Liver (tissue), 9 donors: ENCODE results near the gene OR2G3. TPM values are rescaled to one million over a fixed set of nuclear protein-coding genes. Genes with fewer than 3 reads are reported as not detected.

ENCODE experiments used
- DNase-seq: peaks from one replicate; pipeline ENCODE4 v3.0.0-alpha.2; 2017; ENCODE audit warnings: low spot score
- H3K27ac ChIP-seq, 2 donors: one replicate each; pipeline ENCODE4 v1.7.0; 2013; ENCODE audit warnings: inconsistent platforms in 2 of 2, low read length in 2 of 2, control low read depth in 1 of 2, low read depth in 1 of 2, mild to moderate bottlenecking in 1 of 2
- H3K27me3 ChIP-seq, 4 donors: one replicate each; pipeline versions ENCODE4 v1.6.1 to v1.7.0; 2013; ENCODE audit warnings: low read length in 3 of 4, inconsistent platforms in 1 of 4, mild to moderate bottlenecking in 1 of 4, moderate library complexity in 1 of 4; ENCODE audit not compliant: control insufficient read depth in 4 of 4, insufficient read depth in 4 of 4
- H3K36me3 ChIP-seq, 4 donors: one replicate each; pipeline versions ENCODE4 v1.6.1 to v1.7.0; 2013; ENCODE audit warnings: low read length in 3 of 4, mild to moderate bottlenecking in 3 of 4, low read depth in 1 of 4, moderate library complexity in 1 of 4; ENCODE audit not compliant: control insufficient read depth in 4 of 4, insufficient read depth in 3 of 4
- H3K4me1 ChIP-seq, 4 donors: one replicate each; pipeline versions ENCODE4 v1.6.1 to v1.7.0; 2013; ENCODE audit warnings: low read length in 3 of 4, mild to moderate bottlenecking in 3 of 4, moderate library complexity in 1 of 4; ENCODE audit not compliant: control insufficient read depth in 4 of 4, insufficient read depth in 4 of 4
- H3K4me3 ChIP-seq, 3 donors: one replicate each; pipeline versions ENCODE4 v1.6.1 to v1.7.0; 2013; ENCODE audit warnings: low read length in 3 of 3, control low read depth in 1 of 3, low read depth in 1 of 3, mild to moderate bottlenecking in 1 of 3
- H3K9ac ChIP-seq, 2 donors: one replicate each; pipeline ENCODE4 v1.7.0; 2013; ENCODE audit warnings: low read length in 2 of 2, mild to moderate bottlenecking in 2 of 2, moderate library complexity in 2 of 2, control low read depth in 1 of 2, low read depth in 1 of 2
- H3K9me3 ChIP-seq, 4 donors: one replicate each; pipeline versions ENCODE4 v1.6.1 to v1.7.0; 2013; ENCODE audit warnings: low read length in 3 of 4; ENCODE audit not compliant: control insufficient read depth in 4 of 4
- ATF3 ChIP-seq: IDR thresholded peaks from 2 replicates; pipeline ENCODE4 v1.6.1; 2016; ENCODE audit warnings: antibody characterized with exemption
- CTCF ChIP-seq: fragments of 150-350 bp; IDR thresholded peaks from 2 replicates; pipeline ENCODE4 v1.5.1; 2017; ENCODE audit warnings: improper control_type of control experiment, low read depth, low read length; ENCODE audit not compliant: missing input control
- GABPA ChIP-seq, 2 donors: IDR thresholded peaks in 1 of 2; conservative IDR thresholded peaks in 1 of 2; 2 replicates each; pipeline ENCODE4 v1.6.1; 2016; ENCODE audit warnings: antibody characterized with exemption in 2 of 2, mild to moderate bottlenecking in 1 of 2, moderate library complexity in 1 of 2
- HNF4A ChIP-seq, 2 donors: conservative IDR thresholded peaks; 2 replicates each; pipeline ENCODE4 v1.6.1; 2016; ENCODE audit warnings: antibody characterized with exemption in 2 of 2, mild to moderate bottlenecking in 2 of 2
- HNF4G ChIP-seq: IDR thresholded peaks from 2 replicates; pipeline ENCODE4 v1.6.1; 2016; ENCODE audit warnings: antibody characterized with exemption
- MAX ChIP-seq: IDR thresholded peaks from 2 replicates; pipeline ENCODE4 v1.6.1; 2016; ENCODE audit warnings: antibody characterized with exemption
- RAD21 ChIP-seq, 2 donors: IDR thresholded peaks; 2 replicates each; pipeline ENCODE4 v1.6.1; 2016; ENCODE audit warnings: antibody characterized with exemption in 2 of 2, mild to moderate bottlenecking in 2 of 2
- REST ChIP-seq: IDR thresholded peaks from 2 replicates; pipeline ENCODE4 v1.6.1; 2016; ENCODE audit warnings: antibody characterized with exemption, mild to moderate bottlenecking
- SP1 ChIP-seq: IDR thresholded peaks from 2 replicates; pipeline ENCODE4 v1.6.1; 2018; ENCODE audit warnings: antibody characterized with exemption, mild to moderate bottlenecking
- YY1 ChIP-seq: IDR thresholded peaks from 2 replicates; pipeline ENCODE4 v1.6.1; 2016; ENCODE audit warnings: antibody characterized with exemption, mild to moderate bottlenecking
- WGBS: extraction: QIAGEN DNeasy Blood & Tissue Kit; methylation state at CpG from one replicate; pipeline ENCODE4 v1.1.7; 2013; 5-methylcytosine and 5-hydroxymethylcytosine counted together
- polyA plus RNA-seq, 2 donors: library from polyadenylated mRNA; stranded (reverse) in 1 of 2; unstranded in 1 of 2; fragments of 200-250 nt in 1 of 2; fragments of >200 nt in 1 of 2; fragmentation: Nextera tagmentation in 1 of 2; extraction: Ambion mirVana in 1 of 2; gene quantifications; one replicate each; pipeline versions ENCODE4 v1.2.1 to v1.2.3, GENCODE V29; 2013 to 2015
- total RNA-seq, 2 donors: library from RNA; depleted of rRNA; stranded (reverse); fragments of >200 nt; gene quantifications; one replicate each; pipeline ENCODE4 v1.2.3, GENCODE V29; 2014
- donor health status: healthy.
- donor health status: healthy.
- donor health status: healthy.
- donor health status: healthy.
- donor health status: healthy.

OR2G3 gene
- total and polyA plus RNA-seq, 4 donors: not detected

GRCh38 chr1:247578946-247579460 is 26.4 kb upstream of the OR2G3 start:
- 68% methylated on average over 5 of the region's 5 CpGs for WGBS
- TF ChIP-seq HNF4A (conservative IDR thresholded peaks at IDR 0.05) (no peak), GABPA (IDR thresholded peaks at IDR 0.05 in 1 of 2, conservative IDR thresholded peaks at IDR 0.05 in 1 of 2) (no peak), SP1 (no peak), ATF3 (no peak), REST (no peak), HNF4G (no peak), MAX (no peak), CTCF (no peak), RAD21 (IDR thresholded peaks at IDR 0.05) (no peak)
- H3K9me3 ChIP-seq: no peaks in the 10 kb centered on the region
- H3K27me3 ChIP-seq: no peaks in the 10 kb centered on the region
- no peak overlapping the region for H3K27ac ChIP-seq
- DNase-seq: no peak
- no peak overlapping the region for H3K9ac ChIP-seq
- H3K4me1 ChIP-seq: no peaks in the 10 kb centered on the region
- H3K4me3 ChIP-seq: no peak overlapping the region
- no peaks in the 10 kb centered on the region for H3K36me3 ChIP-seq

- H3K9ac ChIP-seq: no peak within 1 kb of the TSS
- H3K27ac ChIP-seq: no peak within 1 kb of the TSS
- TF ChIP-seq CTCF: no peak
- no peak for TF ChIP-seq RAD21 (IDR thresholded peaks at IDR 0.05)
- TF ChIP-seq YY1: no peak
- H3K4me1 ChIP-seq: no peaks in the 10 kb centered on the region
- H3K4me3 ChIP-seq: no peak within 1 kb of the TSS
- DNase-seq: no peak
- WGBS: 79% methylated on average over 2 of the region's 2 CpGs
- H3K27me3 ChIP-seq: peaks cover 0 to 5% (median 0%) of the 10 kb centered on the region in 4 donors
- H3K36me3 ChIP-seq: no peaks in the 10 kb centered on the region
- no peaks in the 10 kb centered on the region for H3K9me3 ChIP-seq
Observed at GRCh38 chr1:247588060-247588459, 17.3 kb upstream of the OR2G3 start, which contains the start of gene OR2G2. Gene OR2G2, plus strand, starts transcription at chr1:247588360. Its CDS starts 0 bp downstream, at chr1:247588360.
